AG04449 (cell line): ENCODE results near the gene DNAJB9.

Experiments used
- CTCF ChIA-PET: fragments of 350-600 bp; formaldehyde crosslinking; extraction: SDS; loops from one replicate; lab custom pipeline; 2021; ENCODE audit warnings: antibody characterized with exemption; lab: Yijun Ruan, JAX
- POLR2A ChIA-PET: fragments of 400-600, 350-600 bp; formaldehyde crosslinking; extraction: SDS; loops from one replicate; lab custom pipeline; 2020; ENCODE audit warnings: antibody characterized with exemption, inconsistent platforms; lab: Yijun Ruan, JAX
- DNase-seq: peaks from one replicate; pipeline ENCODE4 v3.0.0-alpha.2; 2010; ENCODE audit warnings: low read depth, low spot score
- H3K4me3 ChIP-seq: 2 replicates; pipeline ENCODE4 v1.5.1; 2011; ENCODE audit warnings: low read depth, mild to moderate bottlenecking, control low read depth, low read length
- CTCF ChIP-seq: IDR thresholded peaks from one replicate; pipeline ENCODE4 v1.5.1; 2011; ENCODE audit warnings: mild to moderate bottlenecking, moderate library complexity, low read length, control low read depth, inconsistent platforms; ENCODE audit not compliant: insufficient read depth; ENCODE audit errors: missing control alignments

Gene DNAJB9

GRCh38 chr7:108623220-108623619 is 53.5 kb downstream of the DNAJB9 start:
- TF ChIP-seq CTCF: no peak
- POLR2A ChIA-PET: no interaction called here
- no peak overlapping the region for H3K4me3 ChIP-seq
- no peak for DNase-seq
- CTCF ChIA-PET: interaction anchor here (2.1 kb wide), 1 partner anchor 9 kb away, joined by 4 read pairs; no protein-coding TSS in a partner anchor
